GM19468 (cell line): Measurements from ENCODE around the gene ZNF337.
"Not testable (repeated sequence)": the region's sequence is repeated elsewhere in the genome, so short reads cannot be mapped to it uniquely, and the experiment has no call there.

ENCODE experiments used
- ATAC-seq: cut with Tn5 transposase; IDR thresholded peaks from one replicate; pipeline ENCODE4 v1.9.1; 2021; ENCODE audit warnings: mild to moderate bottlenecking, moderate library complexity, moderate number of reproducible peaks; ENCODE audit not compliant: unreplicated experiment; ENCODE audit errors: extremely low read depth

ZNF337 gene

DNA sequence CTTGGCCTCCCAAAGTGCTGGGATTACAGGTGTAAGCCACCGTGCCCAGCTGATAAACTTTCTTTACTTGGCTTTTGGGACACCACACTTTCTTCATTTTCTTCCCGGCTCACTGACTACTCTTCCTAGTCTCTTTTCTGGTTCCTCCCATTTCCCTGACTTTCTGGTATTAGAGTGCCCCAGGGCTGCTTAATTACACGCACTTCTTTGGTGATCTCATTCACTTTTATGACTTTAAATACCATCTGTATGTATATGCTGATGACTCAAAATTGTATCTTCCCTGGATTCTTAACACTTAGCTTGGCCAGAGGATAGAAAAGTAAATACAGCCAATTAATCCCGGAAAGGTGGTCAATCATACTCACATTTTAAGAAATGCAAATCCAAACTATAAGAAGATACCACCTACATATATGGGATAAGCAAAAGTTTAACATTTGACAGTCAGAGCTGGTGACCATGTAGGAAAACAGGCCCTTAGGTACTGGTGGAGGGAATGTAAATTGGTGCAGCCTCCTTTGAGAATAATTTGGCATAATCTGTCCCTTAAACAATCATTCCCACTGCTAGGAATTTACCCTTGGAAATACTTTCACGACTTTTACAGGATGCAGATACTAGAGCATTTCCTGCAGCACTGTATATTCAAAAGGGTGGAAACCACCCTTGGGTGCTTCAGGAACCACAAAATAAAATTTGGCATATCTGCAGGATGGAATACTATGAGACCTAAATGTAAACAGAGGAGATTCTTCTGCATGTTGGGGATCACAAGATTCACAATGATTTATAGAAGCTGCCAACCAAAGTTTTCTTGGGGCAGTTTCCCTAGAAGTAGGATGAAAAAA is 63.5 kb downstream of the ZNF337 start:
- no peak for ATAC-seq

DNA sequence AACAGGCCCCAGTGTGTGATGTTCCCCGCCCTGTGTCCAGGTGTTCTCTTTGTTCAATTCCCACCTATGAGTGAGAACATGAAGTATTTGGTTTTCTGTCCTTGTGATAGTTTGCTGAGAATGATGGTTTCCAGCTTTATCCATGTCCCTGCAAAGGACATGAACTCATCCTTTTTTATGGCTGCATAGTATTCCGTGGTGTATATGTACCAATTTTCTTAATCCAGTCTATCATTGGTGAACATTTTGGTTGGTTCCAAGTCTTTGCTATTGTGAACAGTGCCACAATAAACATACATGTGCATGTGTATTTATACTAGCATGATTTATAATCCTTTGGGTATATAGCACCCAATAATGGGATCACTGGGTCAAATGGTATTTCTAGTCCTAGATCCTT is 66.0 kb downstream of the ZNF337 start:
- ATAC-seq = not testable (repeated sequence)

DNA sequence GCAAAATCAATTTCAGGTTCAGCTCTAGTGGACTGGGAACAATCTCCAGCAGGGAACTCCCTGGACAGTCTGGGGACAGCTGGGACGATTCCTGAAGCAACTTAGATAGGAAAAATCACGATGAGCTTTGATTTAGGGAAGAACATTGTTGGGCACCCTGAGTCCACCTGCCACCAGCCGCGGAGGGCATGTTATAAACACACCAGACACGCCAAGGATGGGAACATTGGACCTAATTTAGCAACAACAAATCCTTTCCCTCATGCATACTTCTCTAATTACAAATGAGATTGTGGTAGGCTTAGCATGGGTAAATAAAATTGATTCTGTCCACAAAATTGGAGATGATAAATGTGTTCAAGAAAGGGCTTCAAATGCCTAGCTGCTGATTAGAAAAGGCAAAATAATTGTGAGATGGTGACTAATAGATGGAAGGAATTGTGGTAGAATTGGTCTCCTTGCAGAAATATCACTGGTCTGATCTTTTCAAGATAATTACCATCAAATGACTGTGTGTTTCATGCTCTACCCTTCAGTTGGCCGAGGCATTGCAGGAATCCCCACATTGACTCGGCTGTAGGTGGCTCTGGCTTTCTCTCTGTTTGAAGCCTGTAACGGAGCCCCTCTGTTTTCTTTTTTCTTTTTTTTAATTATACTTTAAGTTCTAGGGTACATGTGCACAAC is 66.7 kb downstream of the ZNF337 start:
- no peak for ATAC-seq

DNA sequence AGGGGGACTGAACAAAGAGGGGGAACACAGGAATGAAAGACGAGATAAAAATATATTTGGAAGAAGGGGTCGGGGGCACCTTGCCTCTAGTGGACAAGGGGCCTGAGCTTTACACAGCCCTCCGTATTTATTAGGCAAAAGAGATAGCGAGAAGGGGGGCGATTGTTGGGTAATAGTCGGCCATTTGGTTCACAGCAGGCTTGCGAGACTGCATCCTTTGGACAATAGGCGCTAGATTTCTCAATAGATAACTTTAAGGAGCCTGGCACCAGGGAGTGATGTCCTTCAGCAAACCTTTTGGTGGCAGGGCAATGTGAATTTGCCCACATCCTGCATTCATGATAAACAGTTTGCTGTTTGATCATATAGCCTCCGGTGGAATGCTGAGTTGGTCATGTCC is 69.9 kb downstream of the ZNF337 start:
- ATAC-seq = no peak

DNA sequence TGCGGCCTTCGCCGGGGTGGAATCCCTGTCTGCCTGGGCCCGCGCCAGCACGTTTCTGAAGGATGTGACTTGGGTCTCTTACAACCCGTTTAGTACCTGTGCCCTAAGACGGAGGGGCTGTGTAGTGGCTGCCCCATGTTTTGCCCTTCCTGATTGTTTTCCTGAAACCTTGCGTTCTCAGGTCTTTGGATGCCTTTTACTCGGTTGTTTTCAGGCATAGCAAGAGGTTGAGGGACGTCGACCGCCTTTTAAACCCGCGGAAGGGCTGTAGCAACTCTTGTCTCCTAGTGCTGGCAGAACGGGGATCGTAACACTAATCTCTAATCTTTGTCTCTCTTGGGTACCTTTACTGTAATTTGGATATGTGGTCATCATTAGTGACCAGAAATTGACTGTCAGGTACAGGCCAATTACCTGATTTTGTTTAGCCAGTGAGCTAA is 72.1 kb downstream of the ZNF337 start:
- ATAC-seq = no peak
